Breast epithelium (tissue), 3 donors: Measurements from ENCODE around the gene CGA.

Source experiments
- POLR2A ChIP-seq: fragments of 450-650 bp; IDR thresholded peaks from one replicate; pipeline ENCODE4 v1.6.1; 2016; ENCODE audit warnings: antibody characterized with exemption, mild to moderate bottlenecking, moderate library complexity
- POLR2AphosphoS5 ChIP-seq, 3 donors: sonication (generic); formaldehyde crosslinking; IDR thresholded peaks; one replicate each; pipeline ENCODE4 v1.6.1; 2017; ENCODE audit warnings: antibody characterized with exemption in 3 of 3
- TF ChIP-seq, protein P1 (sequence below), 3 donors: fragments of 450-650 bp; IDR thresholded peaks; one replicate each; pipeline ENCODE4 v1.5.1; 2016 to 2017; ENCODE audit warnings: antibody characterized with exemption in 3 of 3, mild to moderate bottlenecking in 3 of 3, moderate library complexity in 3 of 3

DNA sequence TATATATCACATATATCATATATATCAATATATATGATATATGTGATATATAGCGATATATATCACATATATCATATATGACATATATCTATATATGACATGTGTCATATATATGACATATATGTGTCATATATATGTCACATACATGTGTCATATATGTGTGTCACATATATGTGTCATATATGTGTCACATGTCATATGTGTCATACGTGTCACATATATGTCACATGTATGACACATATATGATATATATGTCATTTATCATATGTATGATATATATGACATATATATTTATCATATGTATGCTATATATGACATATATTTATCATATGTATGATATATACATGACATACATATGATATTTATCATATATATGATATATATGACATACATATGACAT lies 32.8 kb upstream of the CGA start:
- TF ChIP-seq POLR2A (no peak), POLR2AphosphoS5 (IDR thresholded peaks at IDR 0.05) (no peak)
- TF ChIP-seq, protein P1, sequence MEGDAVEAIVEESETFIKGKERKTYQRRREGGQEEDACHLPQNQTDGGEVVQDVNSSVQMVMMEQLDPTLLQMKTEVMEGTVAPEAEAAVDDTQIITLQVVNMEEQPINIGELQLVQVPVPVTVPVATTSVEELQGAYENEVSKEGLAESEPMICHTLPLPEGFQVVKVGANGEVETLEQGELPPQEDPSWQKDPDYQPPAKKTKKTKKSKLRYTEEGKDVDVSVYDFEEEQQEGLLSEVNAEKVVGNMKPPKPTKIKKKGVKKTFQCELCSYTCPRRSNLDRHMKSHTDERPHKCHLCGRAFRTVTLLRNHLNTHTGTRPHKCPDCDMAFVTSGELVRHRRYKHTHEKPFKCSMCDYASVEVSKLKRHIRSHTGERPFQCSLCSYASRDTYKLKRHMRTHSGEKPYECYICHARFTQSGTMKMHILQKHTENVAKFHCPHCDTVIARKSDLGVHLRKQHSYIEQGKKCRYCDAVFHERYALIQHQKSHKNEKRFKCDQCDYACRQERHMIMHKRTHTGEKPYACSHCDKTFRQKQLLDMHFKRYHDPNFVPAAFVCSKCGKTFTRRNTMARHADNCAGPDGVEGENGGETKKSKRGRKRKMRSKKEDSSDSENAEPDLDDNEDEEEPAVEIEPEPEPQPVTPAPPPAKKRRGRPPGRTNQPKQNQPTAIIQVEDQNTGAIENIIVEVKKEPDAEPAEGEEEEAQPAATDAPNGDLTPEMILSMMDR (IDR thresholded peaks at IDR 0.05) = no peak
